ENCODE measurements around the gene PRKAA1.

The PRKAA1 gene

DNA sequence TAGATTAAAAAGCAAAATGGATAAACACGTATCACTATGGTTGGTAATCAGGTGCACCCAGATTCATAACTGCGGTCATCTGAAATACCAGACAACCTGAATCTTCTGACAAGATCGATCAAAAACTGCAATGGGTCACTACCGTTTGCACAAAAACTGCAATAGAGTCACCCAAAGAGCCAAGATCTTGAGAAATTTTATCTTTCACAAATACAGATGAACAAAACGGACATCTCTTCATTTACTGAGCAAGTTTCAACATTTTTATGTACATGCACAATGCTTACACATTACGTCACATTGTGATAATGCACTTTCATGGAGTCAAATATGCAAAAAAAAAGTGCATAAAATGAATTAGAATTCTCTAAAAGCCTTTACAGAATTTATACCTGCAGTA is 18.6 kb downstream of the PRKAA1 start:
- no peaks in the 10 kb centered on the region for H3K27me3 ChIP-seq (ENCODE audit: control insufficient read depth in 3 of 3, insufficient read depth in 3 of 3, low read depth in 1 of 3, low read length in 3 of 3)
- H2BK5ac ChIP-seq (ENCODE audit: low read length): no peak overlapping the region
- no peak overlapping the region for H3K14ac ChIP-seq (ENCODE audit: low read length)
- H2AFZ ChIP-seq (ENCODE audit: low read length): no peak overlapping the region
- H3K4me1 ChIP-seq (ENCODE audit: control insufficient read depth in 2 of 2, insufficient read depth in 1 of 2, low read depth in 1 of 2, low read length in 2 of 2): no peaks in the 10 kb centered on the region
- no peak overlapping the region for H2BK15ac ChIP-seq (ENCODE audit: low read length)
- peaks cover 2% of the 10 kb centered on the region for H3K79me1 ChIP-seq (ENCODE audit: low read depth, low read length)
- no peak overlapping the region for H3K4ac ChIP-seq (ENCODE audit: low read length)
- H3K9ac ChIP-seq (ENCODE audit: low read depth, low read length, poor library complexity): no peak overlapping the region
- H3K9me3 ChIP-seq (replicated peaks in 1 of 2; ENCODE audit: control insufficient read depth in 2 of 2, insufficient read depth in 1 of 2, low read depth in 1 of 2, low read length in 2 of 2): no peaks in the 10 kb centered on the region
- no peak overlapping the region for H4K91ac ChIP-seq (ENCODE audit: low read depth, low read length, poor library complexity)
- no peak for DNase-seq (ENCODE audit: low spot score)
- no peak overlapping the region for H3K4me3 ChIP-seq (ENCODE audit: low read length in 2 of 2)
- peaks cover 2 to 27% of the 10 kb centered on the region in 2 donors for H3K36me3 ChIP-seq (replicated peaks in 1 of 2; ENCODE audit: control insufficient read depth in 2 of 2, insufficient read depth in 2 of 2, low read length in 2 of 2)
- no peak overlapping the region for H2BK12ac ChIP-seq (ENCODE audit: low read length)
- no peak overlapping the region for H3K4me2 ChIP-seq (ENCODE audit: insufficient read depth, low read length, poor library complexity, severe bottlenecking)
- no peak overlapping the region for H2BK120ac ChIP-seq (ENCODE audit: low read depth, low read length)
- no CpG with 5 or more reads among the region's 6 CpGs for WGBS, 2 donors (ENCODE audit: extremely low coverage in 2 of 2, insufficient read length in 2 of 2, insufficient replicate concordance in 1 of 2)
- H3K23ac ChIP-seq (ENCODE audit: low read depth, low read length, poor library complexity): no peak overlapping the region
- no peak overlapping the region for H3K18ac ChIP-seq (ENCODE audit: low read length)
- H2AK5ac ChIP-seq (ENCODE audit: low read depth, low read length): no peak overlapping the region
- H4K8ac ChIP-seq (ENCODE audit: low read depth, low read length): no peak overlapping the region
- H3K27ac ChIP-seq (replicated peaks; ENCODE audit: low read length): no peak overlapping the region

DNA sequence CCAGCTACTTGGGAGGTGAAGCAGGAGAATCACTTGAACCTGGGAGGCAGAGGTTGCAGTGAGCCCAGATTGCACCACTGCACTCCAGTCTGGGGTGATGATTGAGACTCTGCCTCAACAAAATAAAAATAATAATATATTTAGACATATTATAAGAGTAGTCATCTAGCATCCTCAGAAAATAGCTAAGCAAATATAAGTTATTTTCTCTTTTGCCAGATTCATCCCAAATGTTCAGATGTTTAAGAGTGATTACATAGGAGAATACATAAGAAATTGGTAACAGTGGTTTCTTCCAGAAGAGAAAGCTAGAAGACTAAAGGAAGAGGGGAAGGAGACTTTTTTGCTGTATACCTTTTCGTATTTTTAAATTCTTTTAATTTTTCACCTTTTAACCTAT is 20.0 kb downstream of the PRKAA1 start:
- Histone ChIP-seq H4K91ac (ENCODE audit: low read depth, low read length, poor library complexity) (no peak overlapping the region), H3K23ac (ENCODE audit: low read depth, low read length, poor library complexity) (no peak overlapping the region), H4K8ac (ENCODE audit: low read depth, low read length) (no peak overlapping the region), H3K14ac (ENCODE audit: low read length) (no peak overlapping the region), H2BK15ac (ENCODE audit: low read length) (no peak overlapping the region), H2AFZ (ENCODE audit: low read length) (no peak overlapping the region), H3K9me3 (replicated peaks in 1 of 2; ENCODE audit: control insufficient read depth in 2 of 2, insufficient read depth in 1 of 2, low read depth in 1 of 2, low read length in 2 of 2) (no peaks in the 10 kb centered on the region), H3K9ac (ENCODE audit: low read depth, low read length, poor library complexity) (no peak overlapping the region), H3K4me2 (ENCODE audit: insufficient read depth, low read length, poor library complexity, severe bottlenecking) (no peak overlapping the region), H3K18ac (ENCODE audit: low read length) (no peak overlapping the region), H2BK120ac (ENCODE audit: low read depth, low read length) (no peak overlapping the region), H3K27ac (replicated peaks; ENCODE audit: low read length) (no peak overlapping the region), H2BK5ac (ENCODE audit: low read length) (no peak overlapping the region), H3K36me3 (replicated peaks in 1 of 2; ENCODE audit: control insufficient read depth in 2 of 2, insufficient read depth in 2 of 2, low read length in 2 of 2) (peaks cover 2 to 42% of the 10 kb centered on the region in 2 donors), H3K4ac (ENCODE audit: low read length) (no peak overlapping the region), H3K79me1 (ENCODE audit: low read depth, low read length) (peaks cover 2% of the 10 kb centered on the region), H2AK5ac (ENCODE audit: low read depth, low read length) (no peak overlapping the region), H2BK12ac (ENCODE audit: low read length) (no peak overlapping the region), H3K27me3 (ENCODE audit: control insufficient read depth in 3 of 3, insufficient read depth in 3 of 3, low read depth in 1 of 3, low read length in 3 of 3) (no peaks in the 10 kb centered on the region), H3K4me3 (ENCODE audit: low read length in 2 of 2) (no peak overlapping the region), H3K4me1 (ENCODE audit: control insufficient read depth in 2 of 2, insufficient read depth in 1 of 2, low read depth in 1 of 2, low read length in 2 of 2) (no peaks in the 10 kb centered on the region)
- DNase-seq (ENCODE audit: low spot score): no peak
- no CpG with 5 or more reads among the region's 1 CpG for WGBS, 2 donors (ENCODE audit: extremely low coverage in 2 of 2, insufficient read length in 2 of 2, insufficient replicate concordance in 1 of 2)

DNA sequence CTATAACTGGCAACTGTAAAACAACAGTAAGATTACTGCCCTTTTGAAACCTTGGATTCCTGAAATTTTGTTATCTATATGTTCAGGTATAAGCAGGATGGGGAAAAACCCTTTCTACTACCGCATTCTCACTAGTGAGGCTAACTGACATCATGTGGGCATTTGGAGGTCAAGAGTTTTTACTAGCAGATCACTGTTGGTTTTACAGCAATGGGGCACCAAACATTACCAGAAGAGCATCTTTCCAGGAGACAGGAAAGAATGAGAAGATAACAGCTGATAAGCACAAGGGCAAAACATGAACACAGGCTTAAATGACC is 21.6 kb downstream of the PRKAA1 start:
- H3K27me3 ChIP-seq (ENCODE audit: control insufficient read depth in 3 of 3, insufficient read depth in 3 of 3, low read depth in 1 of 3, low read length in 3 of 3): no peaks in the 10 kb centered on the region
- H3K36me3 ChIP-seq (replicated peaks in 1 of 2; ENCODE audit: control insufficient read depth in 2 of 2, insufficient read depth in 2 of 2, low read length in 2 of 2): peaks cover 2 to 55% of the 10 kb centered on the region in 2 donors
- H3K14ac ChIP-seq (ENCODE audit: low read length): no peak overlapping the region
- no peak overlapping the region for H2AK5ac ChIP-seq (ENCODE audit: low read depth, low read length)
- no peak for DNase-seq (ENCODE audit: low spot score)
- H3K4ac ChIP-seq (ENCODE audit: low read length): no peak overlapping the region
- no peak overlapping the region for H4K8ac ChIP-seq (ENCODE audit: low read depth, low read length)
- no peak overlapping the region for H3K4me3 ChIP-seq (ENCODE audit: low read length in 2 of 2)
- no peak overlapping the region for H3K9ac ChIP-seq (ENCODE audit: low read depth, low read length, poor library complexity)
- H3K4me2 ChIP-seq (ENCODE audit: insufficient read depth, low read length, poor library complexity, severe bottlenecking): no peak overlapping the region
- no peak overlapping the region for H3K18ac ChIP-seq (ENCODE audit: low read length)
- no peak overlapping the region for H2BK15ac ChIP-seq (ENCODE audit: low read length)
- no peak overlapping the region for H2BK120ac ChIP-seq (ENCODE audit: low read depth, low read length)
- H3K9me3 ChIP-seq (replicated peaks in 1 of 2; ENCODE audit: control insufficient read depth in 2 of 2, insufficient read depth in 1 of 2, low read depth in 1 of 2, low read length in 2 of 2): no peaks in the 10 kb centered on the region
- H2AFZ ChIP-seq (ENCODE audit: low read length): no peak overlapping the region
- peaks cover 2% of the 10 kb centered on the region for H3K79me1 ChIP-seq (ENCODE audit: low read depth, low read length)
- H3K27ac ChIP-seq (replicated peaks; ENCODE audit: low read length): no peak overlapping the region
- no peak overlapping the region for H3K23ac ChIP-seq (ENCODE audit: low read depth, low read length, poor library complexity)
- no peak overlapping the region for H2BK5ac ChIP-seq (ENCODE audit: low read length)
- no CpG with 5 or more reads among the region's 1 CpG for WGBS, 2 donors (ENCODE audit: extremely low coverage in 2 of 2, insufficient read length in 2 of 2, insufficient replicate concordance in 1 of 2)
- H2BK12ac ChIP-seq (ENCODE audit: low read length): no peak overlapping the region
- no peak overlapping the region for H4K91ac ChIP-seq (ENCODE audit: low read depth, low read length, poor library complexity)
- no peaks in the 10 kb centered on the region for H3K4me1 ChIP-seq (ENCODE audit: control insufficient read depth in 2 of 2, insufficient read depth in 1 of 2, low read depth in 1 of 2, low read length in 2 of 2)

DNA sequence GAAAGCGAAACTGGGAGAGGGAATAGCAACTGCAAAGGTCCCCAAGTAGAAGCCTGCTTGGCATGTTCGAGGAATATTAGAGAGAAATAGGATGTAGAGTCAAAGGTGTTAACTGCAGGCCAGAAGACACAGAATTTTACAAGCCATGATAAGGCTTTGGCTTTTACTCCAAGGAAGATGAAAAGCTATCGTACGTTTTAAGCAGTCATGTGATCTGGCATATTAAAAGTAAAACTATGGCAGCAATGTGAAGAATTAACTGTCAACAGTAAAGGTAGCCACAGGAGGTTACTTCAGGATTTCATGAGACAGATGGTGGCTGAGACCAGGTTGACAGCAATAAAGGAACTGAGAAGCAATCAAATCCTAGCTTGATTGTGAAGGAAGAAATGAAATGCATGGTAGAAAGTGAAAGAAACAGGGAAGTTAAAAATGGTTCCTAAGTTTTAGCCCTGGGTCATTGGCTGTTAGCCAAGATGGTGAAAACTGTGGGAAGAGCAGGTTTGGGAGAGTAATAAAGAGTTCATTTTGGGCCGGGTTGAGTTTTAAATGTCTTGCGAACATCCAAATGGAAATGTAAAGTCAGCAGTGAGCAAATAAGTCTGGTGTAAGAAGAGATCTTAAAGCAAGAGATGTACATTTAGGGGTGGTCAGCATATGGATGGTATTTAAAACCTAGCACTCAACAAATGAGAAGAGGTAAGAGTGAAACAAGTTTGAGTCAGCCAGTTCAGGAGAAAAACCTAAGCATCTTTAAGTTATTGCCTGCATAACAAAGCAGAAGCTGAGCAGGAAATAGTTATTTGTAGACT is 22.1 kb downstream of the PRKAA1 start:
- H4K8ac ChIP-seq (ENCODE audit: low read depth, low read length): no peak overlapping the region
- H2BK120ac ChIP-seq (ENCODE audit: low read depth, low read length): no peak overlapping the region
- no peaks in the 10 kb centered on the region for H3K27me3 ChIP-seq (ENCODE audit: control insufficient read depth in 3 of 3, insufficient read depth in 3 of 3, low read depth in 1 of 3, low read length in 3 of 3)
- H3K18ac ChIP-seq (ENCODE audit: low read length): no peak overlapping the region
- no peak overlapping the region for H3K4me3 ChIP-seq (ENCODE audit: low read length in 2 of 2)
- H3K4ac ChIP-seq (ENCODE audit: low read length): no peak overlapping the region
- H3K9ac ChIP-seq (ENCODE audit: low read depth, low read length, poor library complexity): no peak overlapping the region
- no peak overlapping the region for H2BK15ac ChIP-seq (ENCODE audit: low read length)
- WGBS, 2 donors (ENCODE audit: extremely low coverage in 2 of 2, insufficient read length in 2 of 2, insufficient replicate concordance in 1 of 2): no CpG with 5 or more reads among the region's 6 CpGs
- H2AFZ ChIP-seq (ENCODE audit: low read length): no peak overlapping the region
- no peaks in the 10 kb centered on the region for H3K4me1 ChIP-seq (ENCODE audit: control insufficient read depth in 2 of 2, insufficient read depth in 1 of 2, low read depth in 1 of 2, low read length in 2 of 2)
- H4K91ac ChIP-seq (ENCODE audit: low read depth, low read length, poor library complexity): no peak overlapping the region
- H2AK5ac ChIP-seq (ENCODE audit: low read depth, low read length): no peak overlapping the region
- no peak overlapping the region for H3K4me2 ChIP-seq (ENCODE audit: insufficient read depth, low read length, poor library complexity, severe bottlenecking)
- H3K23ac ChIP-seq (ENCODE audit: low read depth, low read length, poor library complexity): no peak overlapping the region
- H2BK5ac ChIP-seq (ENCODE audit: low read length): no peak overlapping the region
- no peak overlapping the region for H3K14ac ChIP-seq (ENCODE audit: low read length)
- H3K27ac ChIP-seq (replicated peaks; ENCODE audit: low read length): no peak overlapping the region
- peaks cover 4 to 61% of the 10 kb centered on the region in 2 donors for H3K36me3 ChIP-seq (replicated peaks in 1 of 2; ENCODE audit: control insufficient read depth in 2 of 2, insufficient read depth in 2 of 2, low read length in 2 of 2)
- no peak overlapping the region for H2BK12ac ChIP-seq (ENCODE audit: low read length)
- no peak for DNase-seq (ENCODE audit: low spot score)
- peaks cover 2% of the 10 kb centered on the region for H3K79me1 ChIP-seq (ENCODE audit: low read depth, low read length)
- no peaks in the 10 kb centered on the region for H3K9me3 ChIP-seq (replicated peaks in 1 of 2; ENCODE audit: control insufficient read depth in 2 of 2, insufficient read depth in 1 of 2, low read depth in 1 of 2, low read length in 2 of 2)

Measured in neuronal stem cell (in vitro differentiated cells).